Erythroblast (primary cell): Measurements from ENCODE around the gene BMAL2.

ENCODE experiments used
- GATA1 ChIP-seq: IDR thresholded peaks from 2 replicates; pipeline ENCODE4 v1.6.1; 2011; ENCODE audit warnings: low read depth, mild to moderate bottlenecking, control low read depth, low read length, moderate library complexity
- POLR2A ChIP-seq: IDR thresholded peaks from 2 replicates; pipeline ENCODE4 v1.6.1; 2011; ENCODE audit warnings: mild to moderate bottlenecking, low read length

GRCh38 chr12:27335364-27336281 is 3.0 kb downstream of the BMAL2 start:
- TF ChIP-seq POLR2A (no peak), GATA1 (no peak)
